ENCODE data around the gene PLXNB2. TPM values are rescaled to one million over a fixed set of nuclear protein-coding genes. Genes with fewer than 3 reads are reported as not detected.

PLXNB2 gene
- total and polyA plus RNA-seq, 2 of the 4 experiments (the other 2 are of a cell fraction) = 73.1 to 202 TPM

GRCh38 chr22:50302041-50302541 lies 5.4 kb downstream of the PLXNB2 start:
- peak overlapping the region; percentile 77 for H2BK5ac ChIP-seq (ENCODE audit: low read depth, low read length, poor library complexity, severe bottlenecking)
- DNase-seq (peak; percentile 17), ATAC-seq (ENCODE audit: low read depth) (peak; percentile 2)
- peaks cover 24% of the 10 kb centered on the region; the same call in 1 of the 2 replicates for H3K36me3 ChIP-seq (ENCODE audit: control insufficient read depth, insufficient read depth, low read length)
- in situ Hi-C loops (cut with MboI; ENCODE audit: low sequenced_read_pairs) = no loop called here
- H3K4me3 ChIP-seq (ENCODE audit: insufficient read depth, low read depth, low read length) = no peak overlapping the region
- peak overlapping the region; percentile 52; the same call in 1 of the 2 replicates for H3K14ac ChIP-seq (replicated peaks; ENCODE audit: low read depth, low read length)
- peak overlapping the region; percentile 59 for H3K4ac ChIP-seq (ENCODE audit: low read depth, low read length)
- H4K20me1 ChIP-seq (ENCODE audit: insufficient read depth, low read length) = peaks cover 83% of the 10 kb centered on the region
- peaks cover 16% of the 10 kb centered on the region for H3K9me1 ChIP-seq (ENCODE audit: insufficient read depth, low read length)
- H4K91ac ChIP-seq (ENCODE audit: insufficient read depth, low read depth, low read length) = peak overlapping the region; percentile 21; the same call in 1 of the 2 replicates
- CTCF ChIA-PET = no interaction called here
- peaks cover 0 to 52% of the 10 kb centered on the region in 2 experiments; a peak in 2 of 4 replicates for H3K79me1 ChIP-seq (ENCODE audit: low read depth in 1 of 2, low read length in 2 of 2)
- peak overlapping the region; percentile 61; the same call in 1 of the 2 replicates for H3K23ac ChIP-seq (ENCODE audit: low read depth, low read length)
- no peak overlapping the region for H3K56ac ChIP-seq (ENCODE audit: extremely low read depth, insufficient read depth, low read length)
- H3K4me1 ChIP-seq (ENCODE audit: control insufficient read depth, insufficient read depth, low read length) = peaks cover 69% of the 10 kb centered on the region
- peak overlapping the region; percentile 18 for H2AFZ ChIP-seq (replicated peaks; ENCODE audit: low read length, poor library complexity)
- H2BK120ac ChIP-seq (ENCODE audit: low read depth, low read length) = no peak overlapping the region
- TF ChIP-seq MAFK (IDR thresholded peaks at IDR 0.05; ENCODE audit: low read depth, low read length) = no peak
- peak; percentile 30; the same call in 1 of the 2 replicates for TF ChIP-seq MAZ (IDR thresholded peaks at IDR 0.05; ENCODE audit: borderline replicate concordance, low read depth, low read length)
- no peaks in the 10 kb centered on the region for H3K9me3 ChIP-seq (ENCODE audit: control insufficient read depth, insufficient read depth, low read length)
- H4K8ac ChIP-seq (ENCODE audit: low read depth in 2 of 2, low read length in 2 of 2) = peak overlapping the region in 1 of 2 experiments; percentile 28; a peak in 1 of 4 replicates
- peak overlapping the region; percentile 57; the same call in 1 of the 2 replicates for H3K4me2 ChIP-seq (ENCODE audit: low read depth, low read length)
- peak overlapping the region; percentile 87 for H2AK9ac ChIP-seq (replicated peaks; ENCODE audit: low read depth, low read length, poor library complexity)
- H4K5ac ChIP-seq (ENCODE audit: low read depth, low read length) = no peak overlapping the region; the same call in 1 of the 2 replicates
- POLR2A ChIA-PET (ENCODE audit: unreplicated experiment) = no interaction called here
- BruUV-seq (replicated peaks) = no TSS peak
- H3K27ac ChIP-seq (ENCODE audit: insufficient read depth, low read length) = peak overlapping the region; percentile 64
- H2BK20ac ChIP-seq (ENCODE audit: low read depth, low read length) = no peak overlapping the region
- peak overlapping the region; percentile 75 for H2AK5ac ChIP-seq (ENCODE audit: low read depth, low read length)
- no peak overlapping the region for H3K18ac ChIP-seq (ENCODE audit: low read depth, low read length)
- WGBS, 2 experiments (ENCODE audit: extremely low coverage in 2 of 2, insufficient read length in 1 of 2) = 7% methylated on average over 2 of the region's 9 CpGs; no CpG with 5 or more reads in 1 of the 2 experiments
- H3K9ac ChIP-seq (ENCODE audit: low read depth, low read length) = 0 out of 2 replicates have a peak overlapping the region, but pooled peaks have one; percentile 22
- intact Hi-C loops (cut with micrococcal nuclease) = no loop called here
- no peak overlapping the region for H2BK15ac ChIP-seq (ENCODE audit: low read depth, low read length)
- no peaks in the 10 kb centered on the region for H3K27me3 ChIP-seq (ENCODE audit: control insufficient read depth, insufficient read depth, low read length)
- dilution Hi-C loops (cut with HindIII; ENCODE audit: low sequenced_read_pairs, unreplicated experiment) = no loop called here
